GM10248 (cell line): Measurements from ENCODE around the gene ANKRD27.
"Not testable (repeated sequence)": the region's sequence is repeated elsewhere in the genome, so short reads cannot be mapped to it uniquely, and the experiment has no call there.

ENCODE experiments used
- CTCF ChIA-PET: fragments of 300-600 bp; sonication (Branson Sonifier 250); formaldehyde crosslinking; extraction: SDS; loops from one replicate; lab custom pipeline; 2021; ENCODE audit warnings: antibody characterized with exemption; lab: Yijun Ruan, JAX
- POLR2A ChIA-PET: fragments of 350-650 bp; sonication (Branson Sonifier 250); formaldehyde crosslinking; extraction: SDS; loops from one replicate; lab custom pipeline; 2020; ENCODE audit warnings: antibody characterized with exemption; lab: Yijun Ruan, JAX
- DNase-seq: peaks from one replicate; pipeline ENCODE4 v3.0.0; 2012; ENCODE audit errors: extremely low spot score
- CTCF ChIP-seq: IDR thresholded peaks from 2 replicates; pipeline ENCODE4 v1.5.1; 2012; ENCODE audit warnings: mild to moderate bottlenecking, low read depth; ENCODE audit errors: extremely low read depth, missing control alignments, control extremely low read depth

ANKRD27 gene

GRCh38 chr19:32662186-32662585 lies 12.8 kb downstream of the ANKRD27 start:
- CTCF ChIA-PET: no interaction called here
- no peak for TF ChIP-seq CTCF
- no peak for DNase-seq
- POLR2A ChIA-PET: interaction anchor here (0.7 kb wide), 1 partner anchor 15 kb away, joined by 7 read pairs; no protein-coding TSS in a partner anchor

- TF ChIP-seq CTCF: no peak
- CTCF ChIA-PET: no interaction called here
- POLR2A ChIA-PET: no interaction called here
- no peak for DNase-seq
Observed at GRCh38 chr19:32661318-32661717, 13.7 kb downstream of the ANKRD27 start.

- TF ChIP-seq CTCF: no peak
- DNase-seq: no peak
- ChIA-PET POLR2A (no interaction called here), CTCF (interaction anchor here (1.7 kb wide), 1 partner anchor 58 kb away, joined by 5 read pairs; no protein-coding TSS in a partner anchor)
Observed at GRCh38 chr19:32658527-32658926, 16.5 kb downstream of the ANKRD27 start.

- CTCF ChIA-PET: interaction anchor here (1.7 kb wide), 1 partner anchor 58 kb away, joined by 5 read pairs; no protein-coding TSS in a partner anchor
- POLR2A ChIA-PET: no interaction called here
- no peak for TF ChIP-seq CTCF
- no peak for DNase-seq
Observed at GRCh38 chr19:32658075-32658474, 16.9 kb downstream of the ANKRD27 start.

- CTCF ChIA-PET: interaction anchor here (1.1 to 2.0 kb wide), 4 partner anchors 8 to 58 kb away, joined by 3 to 4 read pairs (median 4); no protein-coding TSS in a partner anchor
- DNase-seq, POLR2A ChIA-PET: not testable (repeated sequence)
Observed at GRCh38 chr19:32656379-32656778, 18.6 kb downstream of the ANKRD27 start.

GRCh38 chr19:32653599-32653915 lies 21.4 kb downstream of the ANKRD27 start:
- no peak for DNase-seq
- CTCF ChIA-PET: no interaction called here
- no peak for TF ChIP-seq CTCF
- POLR2A ChIA-PET: no interaction called here

- ChIA-PET POLR2A (no interaction called here), CTCF (no interaction called here)
- no peak for DNase-seq
- no peak for TF ChIP-seq CTCF
Observed at GRCh38 chr19:32652894-32653598, 21.9 kb downstream of the ANKRD27 start.

- CTCF ChIA-PET, DNase-seq: not testable (repeated sequence)
- POLR2A ChIA-PET: interaction anchor here (0.5 kb wide), 1 partner anchor 22 kb away, joined by 3 read pairs; no protein-coding TSS in a partner anchor
Observed at GRCh38 chr19:32652331-32652730, 22.6 kb downstream of the ANKRD27 start.
